Cardiac muscle cell (in vitro differentiated cells and primary cell): ENCODE results near the gene JAKMIP1. TPM values are rescaled to one million over a fixed set of nuclear protein-coding genes. Genes with fewer than 3 reads are reported as not detected.

ENCODE experiments used
- DNase-seq, 2 donors: peaks; one replicate each; pipeline versions ENCODE4 v3.0.0 to v3.0.0-alpha.2; 2010 to 2017; ENCODE audit warnings: low read depth in 1 of 2, low spot score in 1 of 2
- H3K27ac ChIP-seq: fragments of 200-600 bp; sonication (generic); 2 replicates; pipeline ENCODE4 v1.5.1; 2016
- H3K27me3 ChIP-seq: fragments of 200-600 bp; sonication (generic); 2 replicates; pipeline ENCODE4 v1.6.0; 2016; ENCODE audit warnings: control low read depth
- H3K36me3 ChIP-seq: fragments of 200-600 bp; sonication (generic); 2 replicates; pipeline ENCODE4 v1.5.1; 2016; ENCODE audit warnings: control low read depth
- H3K4me1 ChIP-seq: fragments of 200-600 bp; sonication (generic); 2 replicates; pipeline ENCODE4 v1.8.1; 2017; ENCODE audit warnings: low read depth, mild to moderate bottlenecking, mixed run types
- H3K4me3 ChIP-seq: fragments of 200-600 bp; sonication (generic); 2 replicates; pipeline ENCODE4 v1.5.1; 2016; ENCODE audit warnings: mild to moderate bottlenecking
- H3K9me3 ChIP-seq: fragments of 200-600 bp; sonication (generic); 2 replicates; pipeline ENCODE4 v1.5.1; 2017; ENCODE audit warnings: low read depth, mild to moderate bottlenecking, control low read depth
- CTCF ChIP-seq: IDR thresholded peaks from 2 replicates; pipeline ENCODE4 v1.5.1; 2012; ENCODE audit warnings: low read depth, mild to moderate bottlenecking, low read length
- polyA plus RNA-seq: library from polyadenylated mRNA; unstranded; fragments of >200 nt; fragmentation: Nextera tagmentation; extraction: Ambion mirVana; gene quantifications from 2 replicates; pipeline ENCODE4 v1.2.1, GENCODE V29; 2016
- total RNA-seq: library from RNA; depleted of rRNA; stranded (reverse); fragments of >200 nt; gene quantifications from 2 replicates; pipeline ENCODE4 v1.2.3, GENCODE V29; 2016

Gene JAKMIP1
- total and polyA plus RNA-seq, 2 experiments from 2014 or later, result 0.68 to 1.2 TPM

- DNase-seq, result no peak
- Histone ChIP-seq H3K36me3 (no peaks in the 10 kb centered on the region), H3K27me3 (no peaks in the 10 kb centered on the region), H3K27ac (no peak overlapping the region), H3K9me3 (no peaks in the 10 kb centered on the region), H3K4me1 (no peaks in the 10 kb centered on the region), H3K4me3 (no peak overlapping the region)
- TF ChIP-seq CTCF, result no peak
Observed at GRCh38 chr4:6125103-6125651, 75.2 kb downstream of the JAKMIP1 start.

- DNase-seq, result no peak
- no peaks in the 10 kb centered on the region for H3K27me3 ChIP-seq
- H3K27ac ChIP-seq, result no peak overlapping the region
- no peaks in the 10 kb centered on the region for H3K9me3 ChIP-seq
- H3K4me1 ChIP-seq, result no peaks in the 10 kb centered on the region
- no peak for TF ChIP-seq CTCF
- no peak overlapping the region for H3K4me3 ChIP-seq
- no peaks in the 10 kb centered on the region for H3K36me3 ChIP-seq
Observed at GRCh38 chr4:6124386-6125102, 75.8 kb downstream of the JAKMIP1 start.

- Histone ChIP-seq H3K36me3 (no peaks in the 10 kb centered on the region), H3K27me3 (no peaks in the 10 kb centered on the region), H3K4me1 (no peaks in the 10 kb centered on the region), H3K9me3 (no peaks in the 10 kb centered on the region), H3K4me3 (no peak overlapping the region), H3K27ac (no peak overlapping the region)
- TF ChIP-seq CTCF, result no peak
- no peak for DNase-seq
Observed at GRCh38 chr4:6123976-6124375, 76.4 kb downstream of the JAKMIP1 start.

DNA sequence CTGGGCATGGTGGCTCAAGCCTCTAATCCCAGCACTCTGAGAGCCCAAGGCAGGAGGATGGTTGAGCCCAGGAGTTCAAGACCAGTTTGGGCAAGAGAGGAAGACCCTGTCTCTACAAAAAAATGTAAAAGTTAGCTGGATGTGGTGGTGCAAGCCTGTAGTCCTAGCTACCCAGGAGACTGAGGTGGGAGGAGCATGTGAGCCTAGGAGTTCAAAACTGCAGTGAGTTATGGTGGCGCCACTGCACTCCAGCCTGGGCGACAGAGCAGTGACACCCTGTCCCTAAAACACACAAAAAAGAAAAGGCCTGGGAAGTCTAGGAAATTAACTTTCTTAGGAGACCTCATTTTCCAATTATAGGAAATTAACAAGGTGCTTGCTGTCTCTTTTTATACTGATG lies 76.8 kb downstream of the JAKMIP1 start:
- TF ChIP-seq CTCF, result no peak
- no peak for DNase-seq

GRCh38 chr4:6123116-6123515 lies 77.2 kb downstream of the JAKMIP1 start:
- Histone ChIP-seq H3K4me3 (no peak overlapping the region), H3K9me3 (no peaks in the 10 kb centered on the region), H3K36me3 (no peaks in the 10 kb centered on the region), H3K27me3 (no peaks in the 10 kb centered on the region), H3K4me1 (no peaks in the 10 kb centered on the region), H3K27ac (no peak overlapping the region)
- no peak for TF ChIP-seq CTCF
- DNase-seq, result no peak

More for the DNA sequence above, 76.8 kb downstream of the JAKMIP1 start:
- Histone ChIP-seq H3K36me3 (no peaks in the 10 kb centered on the region), H3K4me3 (no peak overlapping the region), H3K27ac (no peak overlapping the region), H3K4me1 (no peaks in the 10 kb centered on the region), H3K9me3 (no peaks in the 10 kb centered on the region), H3K27me3 (no peaks in the 10 kb centered on the region)
